Uterus (tissue), 2 donors: ENCODE data around the gene CEP112.

Source experiments
- POLR2A ChIP-seq, 2 donors: fragments of 450-650 bp; IDR thresholded peaks; one replicate each; pipeline ENCODE4 v1.6.1; 2016; ENCODE audit warnings: antibody characterized with exemption in 2 of 2, mild to moderate bottlenecking in 1 of 2, moderate library complexity in 1 of 2
- TF ChIP-seq, protein P1 (sequence below), 4 experiments: fragments of 200-600 bp in 2 of 4; fragments of 450-650 bp in 2 of 4; sonication (generic) in 2 of 4; IDR thresholded peaks; one replicate each; pipeline ENCODE4 v1.5.1; 2016 to 2019; ENCODE audit warnings: antibody characterized with exemption in 4 of 4, mild to moderate bottlenecking in 2 of 4, moderate library complexity in 1 of 4

DNA sequence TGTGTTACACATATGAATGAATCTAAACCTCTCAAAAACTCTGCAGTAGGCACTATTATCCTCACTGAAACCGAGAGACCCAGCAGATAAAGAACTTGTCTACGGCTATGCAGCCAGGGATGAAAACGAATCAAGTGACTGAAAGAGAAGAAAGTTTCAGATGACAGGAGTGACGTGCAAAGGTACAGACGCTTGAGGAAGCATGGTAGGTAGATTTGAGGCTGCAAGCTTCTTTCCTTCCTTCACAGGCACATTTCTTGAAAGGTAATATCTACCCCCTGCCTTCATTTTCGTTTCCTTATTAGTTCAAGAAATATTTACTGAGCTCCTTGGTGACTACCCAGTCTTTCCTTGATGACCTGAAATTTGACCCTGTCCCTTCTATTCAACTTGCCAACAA is 418.9 kb downstream of the CEP112 start:
- TF ChIP-seq, protein P1, sequence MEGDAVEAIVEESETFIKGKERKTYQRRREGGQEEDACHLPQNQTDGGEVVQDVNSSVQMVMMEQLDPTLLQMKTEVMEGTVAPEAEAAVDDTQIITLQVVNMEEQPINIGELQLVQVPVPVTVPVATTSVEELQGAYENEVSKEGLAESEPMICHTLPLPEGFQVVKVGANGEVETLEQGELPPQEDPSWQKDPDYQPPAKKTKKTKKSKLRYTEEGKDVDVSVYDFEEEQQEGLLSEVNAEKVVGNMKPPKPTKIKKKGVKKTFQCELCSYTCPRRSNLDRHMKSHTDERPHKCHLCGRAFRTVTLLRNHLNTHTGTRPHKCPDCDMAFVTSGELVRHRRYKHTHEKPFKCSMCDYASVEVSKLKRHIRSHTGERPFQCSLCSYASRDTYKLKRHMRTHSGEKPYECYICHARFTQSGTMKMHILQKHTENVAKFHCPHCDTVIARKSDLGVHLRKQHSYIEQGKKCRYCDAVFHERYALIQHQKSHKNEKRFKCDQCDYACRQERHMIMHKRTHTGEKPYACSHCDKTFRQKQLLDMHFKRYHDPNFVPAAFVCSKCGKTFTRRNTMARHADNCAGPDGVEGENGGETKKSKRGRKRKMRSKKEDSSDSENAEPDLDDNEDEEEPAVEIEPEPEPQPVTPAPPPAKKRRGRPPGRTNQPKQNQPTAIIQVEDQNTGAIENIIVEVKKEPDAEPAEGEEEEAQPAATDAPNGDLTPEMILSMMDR (IDR thresholded peaks at IDR 0.05) = no peak
- no peak for TF ChIP-seq POLR2A (IDR thresholded peaks at IDR 0.05)
